Measurements from ENCODE around the gene MACROD2. TPM values are rescaled to one million over a fixed set of nuclear protein-coding genes. Genes with fewer than 3 reads are reported as not detected.

Gene MACROD2
- total RNA-seq, 1 experiment from 2014 or later: 1.6 TPM

GRCh38 chr20:14062171-14062570, 66.9 kb downstream of the MACROD2 start:
- no peak overlapping the region for H3K27ac ChIP-seq (ENCODE audit: insufficient read length, low read depth, low read length)
- H3K4me2 ChIP-seq (ENCODE audit: insufficient read depth, insufficient read length, low read length): no peak overlapping the region
- H3K4me1 ChIP-seq (ENCODE audit: insufficient read depth, low read length): no peaks in the 10 kb centered on the region
- no peak for DNase-seq
- no peak overlapping the region for H4K8ac ChIP-seq (replicated peaks; ENCODE audit: insufficient read length, low read depth, low read length)
- H3K27me3 Mint-ChIP-seq (ENCODE audit: low read depth): no peaks in the 10 kb centered on the region
- H2BK5ac ChIP-seq (ENCODE audit: insufficient read length, low read length): no peak overlapping the region
- H3K4me1 Mint-ChIP-seq: peaks cover 7 to 8% of the 10 kb centered on the region in 2 experiments
- H2BK15ac ChIP-seq (ENCODE audit: low read depth, low read length): no peak overlapping the region
- H3K23me2 ChIP-seq (ENCODE audit: insufficient read length, low read depth, low read length, poor library complexity, severe bottlenecking): no peaks in the 10 kb centered on the region
- no peak overlapping the region for H3K23ac ChIP-seq (ENCODE audit: insufficient read length, low read depth, low read length)
- H3K56ac ChIP-seq (ENCODE audit: insufficient read length, low read depth, low read length): no peak overlapping the region
- H2BK20ac ChIP-seq (ENCODE audit: low read depth, low read length, poor library complexity, severe bottlenecking): no peak overlapping the region
- no peaks in the 10 kb centered on the region for H3K36me3 Mint-ChIP-seq (ENCODE audit: insufficient read depth in 1 of 3, low read depth in 3 of 3)
- no peaks in the 10 kb centered on the region for H3K79me2 ChIP-seq (ENCODE audit: insufficient read depth, low read length)
- H3K18ac ChIP-seq (ENCODE audit: insufficient read length, low read depth, low read length): no peak overlapping the region
- H3K27me3 ChIP-seq (ENCODE audit: insufficient read depth, low read length): no peaks in the 10 kb centered on the region
- no peak for TF ChIP-seq CTCF (conservative IDR thresholded peaks at IDR 0.05)
- no peak overlapping the region for H3K4ac ChIP-seq (ENCODE audit: low read depth, low read length)
- H3T11ph ChIP-seq (ENCODE audit: low read length): no peak overlapping the region
- no peaks in the 10 kb centered on the region for H3K9me3 ChIP-seq (ENCODE audit: control insufficient read depth, low read depth, low read length)
- H2BK12ac ChIP-seq (ENCODE audit: insufficient read length, low read depth, low read length): no peak overlapping the region
- no peak overlapping the region for H2BK120ac ChIP-seq (ENCODE audit: low read depth, low read length, poor library complexity, severe bottlenecking)
- no peaks in the 10 kb centered on the region for H3K9me3 Mint-ChIP-seq
- WGBS (ENCODE audit: extremely low coverage, insufficient read length, low lambda C conversion rate): no CpG with 5 or more reads among the region's 2 CpGs
- no peak overlapping the region; a peak in 1 of 7 replicates for H3K27ac Mint-ChIP-seq
- no peak overlapping the region for H2AFZ ChIP-seq (ENCODE audit: low read length)
- H3K4me3 Mint-ChIP-seq: no peak overlapping the region
- no peak overlapping the region for H4K91ac ChIP-seq (ENCODE audit: insufficient read length, low read depth, low read length)
- H3K9ac ChIP-seq (ENCODE audit: extremely low read depth, insufficient read length, low read length): no peak overlapping the region
- no peaks in the 10 kb centered on the region for H3K79me1 ChIP-seq (ENCODE audit: insufficient read depth, low read depth, low read length, poor library complexity, severe bottlenecking)
- H4K20me1 ChIP-seq (ENCODE audit: control insufficient read depth, insufficient read depth, insufficient read length): no peaks in the 10 kb centered on the region
- H3K14ac ChIP-seq (ENCODE audit: insufficient read depth, low read length): no peak overlapping the region
- no peak overlapping the region for H4K5ac ChIP-seq (ENCODE audit: insufficient read length, low read depth, low read length)
- H2AK5ac ChIP-seq (ENCODE audit: insufficient read length, low read length): no peak overlapping the region

Measured in H9 (cell line).